LHCN-M2 (cell line): ENCODE data around the gene SLC35D2. TPM values are rescaled to one million over a fixed set of nuclear protein-coding genes. Genes with fewer than 3 reads are reported as not detected.

ENCODE experiments used
- DNase-seq: peaks from one replicate; pipeline ENCODE4 v3.0.0-alpha.2; 2012; ENCODE audit warnings: low read depth
- polyA plus RNA-seq: library from polyadenylated mRNA; unstranded; fragments of >200 nt; gene quantifications from one replicate; pipeline ENCODE4 v1.2.1, GENCODE V29; 2012; ENCODE audit warnings: missing spikeins
- total RNA-seq: library from RNA; depleted of rRNA; stranded (reverse); fragments of >200 nt; gene quantifications from 2 replicates; pipeline ENCODE4 v1.2.3, GENCODE V29; 2014; rRNA removed

SLC35D2 gene
- 9.4 and 16.6 TPM in 2 replicates for total RNA-seq
- polyA plus RNA-seq, result 14.3 TPM

- peak; percentile 59 for DNase-seq
Observed at GRCh38 chr9:96383165-96383942, at the start of gene SLC35D2. TSS of gene SLC35D2 (minus strand) at chr9:96383711. CDS start at chr9:96383634, 77 bp downstream.

- no peak for DNase-seq
Observed at GRCh38 chr9:96430377-96430776, 46.9 kb upstream of the SLC35D2 start.

- no peak for DNase-seq
Observed at GRCh38 chr9:96429732-96430131, 46.2 kb upstream of the SLC35D2 start.

GRCh38 chr9:96425500-96426169 is 42.1 kb upstream of the SLC35D2 start:
- DNase-seq, result no peak

GRCh38 chr9:96423985-96424336 is 40.5 kb upstream of the SLC35D2 start:
- no peak for DNase-seq

GRCh38 chr9:96423322-96423984 is 39.9 kb upstream of the SLC35D2 start:
- no peak for DNase-seq

- peak; percentile 97 for DNase-seq
Observed at GRCh38 chr9:96420468-96421219, 37.1 kb upstream of the SLC35D2 start.

- no peak for DNase-seq
Observed at GRCh38 chr9:96419691-96419969, 36.1 kb upstream of the SLC35D2 start.

- peak; percentile 78 for DNase-seq
Observed at GRCh38 chr9:96418920-96419690, 35.6 kb upstream of the SLC35D2 start.

GRCh38 chr9:96418083-96418919 is 34.8 kb upstream of the SLC35D2 start, which contains the start of gene ZNF367:
TSS of gene ZNF367 (minus strand) at chr9:96418370. CDS start at chr9:96418032, 338 bp downstream.
- peak; percentile 98 for DNase-seq

GRCh38 chr9:96417661-96418082 is 34.2 kb upstream of the SLC35D2 start:
- no peak for DNase-seq

GRCh38 chr9:96417051-96417586 is 33.6 kb upstream of the SLC35D2 start:
- peak; percentile 76 for DNase-seq

- peak; percentile 6 for DNase-seq
Observed at GRCh38 chr9:96413302-96414221, 30.1 kb upstream of the SLC35D2 start.

GRCh38 chr9:96412174-96412913 is 28.8 kb upstream of the SLC35D2 start:
- DNase-seq, result no peak

- no peak for DNase-seq
Observed at GRCh38 chr9:96411129-96411838, 27.8 kb upstream of the SLC35D2 start.

- no peak for DNase-seq
Observed at GRCh38 chr9:96408409-96409280, 25.1 kb upstream of the SLC35D2 start.
